SHP77 treated with DMSO at 0.1 percent for 48 hours (cell line): ENCODE data around the gene GRM4.

ENCODE experiments used
- DNase-seq: peaks from one replicate; lab custom pipeline; 2025; lab: John Stamatoyannopoulos, UW

GRM4 gene

GRCh38 chr6:34157236-34157830 lies 11.4 kb upstream of the GRM4 start:
- no peak for DNase-seq

GRCh38 chr6:34155471-34156300 lies 9.8 kb upstream of the GRM4 start:
- no peak for DNase-seq

GRCh38 chr6:34154668-34155447 lies 9.0 kb upstream of the GRM4 start:
- no peak for DNase-seq

GRCh38 chr6:34152806-34153520 lies 7.1 kb upstream of the GRM4 start:
- no peak for DNase-seq

- DNase-seq: no peak
Observed at GRCh38 chr6:34152042-34152524, 6.2 kb upstream of the GRM4 start.

GRCh38 chr6:34151321-34152041 lies 5.6 kb upstream of the GRM4 start:
- DNase-seq: no peak

GRCh38 chr6:34150766-34151165 lies 4.9 kb upstream of the GRM4 start:
- DNase-seq: no peak

- no peak for DNase-seq
Observed at GRCh38 chr6:34149831-34150400, 4.0 kb upstream of the GRM4 start.

- DNase-seq: no peak
Observed at GRCh38 chr6:34149452-34149810, 3.5 kb upstream of the GRM4 start.

GRCh38 chr6:34148631-34149451 lies 3.0 kb upstream of the GRM4 start:
- no peak for DNase-seq

- DNase-seq: no peak
Observed at GRCh38 chr6:34147906-34148630, 2.2 kb upstream of the GRM4 start.

GRCh38 chr6:34146801-34147592 lies 1.1 kb upstream of the GRM4 start:
- no peak for DNase-seq

GRCh38 chr6:34145161-34146020 lies 496 bp downstream of the GRM4 start:
- no peak for DNase-seq

- no peak for DNase-seq
Observed at GRCh38 chr6:34144581-34145160, 1.2 kb downstream of the GRM4 start.

GRCh38 chr6:34143884-34144580 lies 1.9 kb downstream of the GRM4 start:
- no peak for DNase-seq

- DNase-seq: no peak
Observed at GRCh38 chr6:34143196-34143883, 2.5 kb downstream of the GRM4 start.
